Right atrium auricular region (tissue), 2 donors: ENCODE results near the gene DOK5. TPM values are rescaled to one million over a fixed set of nuclear protein-coding genes. Genes with fewer than 3 reads are reported as not detected.

Experiments used
- DNase-seq: peaks from one replicate; pipeline ENCODE4 v3.0.0-alpha.2; 2019; ENCODE audit warnings: low spot score
- H3K27ac ChIP-seq, 2 donors: fragments of 200-600 bp; sonication (generic); 1 replicate in 1 of 2; 2 replicates in 1 of 2; pipeline ENCODE4 v1.5.1; 2016 to 2019
- H3K27me3 ChIP-seq, 2 donors: fragments of 200-600 bp; sonication (generic); one replicate each; pipeline versions ENCODE4 v1.5.1 to v1.6.0; 2017 to 2019
- H3K36me3 ChIP-seq: fragments of 200-600 bp; sonication (generic); one replicate; pipeline ENCODE4 v1.5.1; 2016
- H3K4me1 ChIP-seq, 2 donors: fragments of 200-600 bp; sonication (generic); one replicate each; pipeline versions ENCODE4 v1.5.1 to v1.6.0; 2017 to 2019
- H3K4me3 ChIP-seq, 2 donors: fragments of 200-600 bp; sonication (generic); 1 replicate in 1 of 2; 2 replicates in 1 of 2; pipeline ENCODE4 v1.5.1; 2017 to 2019; ENCODE audit warnings: mild to moderate bottlenecking in 1 of 2, moderate library complexity in 1 of 2
- H3K9me3 ChIP-seq, 2 donors: fragments of 200-600 bp; sonication (generic); one replicate each; pipeline ENCODE4 v1.5.1; 2019
- total RNA-seq, 2 donors: library from RNA; depleted of rRNA; stranded (reverse); fragments of >200 nt; gene quantifications; one replicate each; pipeline ENCODE4 v1.1.0, GENCODE V29; 2016
- TF ChIP-seq, protein P1 (sequence below), 2 donors: fragments of 200-600 bp; sonication (generic); IDR thresholded peaks; one replicate each; pipeline ENCODE4 v1.5.1; 2019; ENCODE audit warnings: antibody characterized with exemption in 2 of 2

Gene DOK5
- total RNA-seq, 2 donors from 2014 or later, result 11.6 to 16.9 TPM

GRCh38 chr20:54512694-54513093 lies 37.3 kb downstream of the DOK5 start:
- Histone ChIP-seq H3K4me3 (no peak overlapping the region), H3K27me3 (no peaks in the 10 kb centered on the region), H3K27ac (no peak overlapping the region)

GRCh38 chr20:54514028-54514607 lies 38.7 kb downstream of the DOK5 start:
- TF ChIP-seq, protein P1, sequence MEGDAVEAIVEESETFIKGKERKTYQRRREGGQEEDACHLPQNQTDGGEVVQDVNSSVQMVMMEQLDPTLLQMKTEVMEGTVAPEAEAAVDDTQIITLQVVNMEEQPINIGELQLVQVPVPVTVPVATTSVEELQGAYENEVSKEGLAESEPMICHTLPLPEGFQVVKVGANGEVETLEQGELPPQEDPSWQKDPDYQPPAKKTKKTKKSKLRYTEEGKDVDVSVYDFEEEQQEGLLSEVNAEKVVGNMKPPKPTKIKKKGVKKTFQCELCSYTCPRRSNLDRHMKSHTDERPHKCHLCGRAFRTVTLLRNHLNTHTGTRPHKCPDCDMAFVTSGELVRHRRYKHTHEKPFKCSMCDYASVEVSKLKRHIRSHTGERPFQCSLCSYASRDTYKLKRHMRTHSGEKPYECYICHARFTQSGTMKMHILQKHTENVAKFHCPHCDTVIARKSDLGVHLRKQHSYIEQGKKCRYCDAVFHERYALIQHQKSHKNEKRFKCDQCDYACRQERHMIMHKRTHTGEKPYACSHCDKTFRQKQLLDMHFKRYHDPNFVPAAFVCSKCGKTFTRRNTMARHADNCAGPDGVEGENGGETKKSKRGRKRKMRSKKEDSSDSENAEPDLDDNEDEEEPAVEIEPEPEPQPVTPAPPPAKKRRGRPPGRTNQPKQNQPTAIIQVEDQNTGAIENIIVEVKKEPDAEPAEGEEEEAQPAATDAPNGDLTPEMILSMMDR (IDR thresholded peaks at IDR 0.05), result no peak
- Histone ChIP-seq H3K4me3 (no peak overlapping the region), H3K27ac (no peak overlapping the region), H3K36me3 (no peaks in the 10 kb centered on the region), H3K9me3 (peaks cover 0 to 5% of the 10 kb centered on the region in 2 donors), H3K27me3 (no peaks in the 10 kb centered on the region), H3K4me1 (no peaks in the 10 kb centered on the region)
- DNase-seq, result no peak

More at GRCh38 chr20:54512694-54513093, 37.3 kb downstream of the DOK5 start:
- Histone ChIP-seq H3K36me3 (no peaks in the 10 kb centered on the region), H3K4me1 (no peaks in the 10 kb centered on the region), H3K9me3 (peaks cover 0 to 5% of the 10 kb centered on the region in 2 donors)
- no peak for DNase-seq
- TF ChIP-seq, protein P1 (IDR thresholded peaks at IDR 0.05), result no peak

DNA sequence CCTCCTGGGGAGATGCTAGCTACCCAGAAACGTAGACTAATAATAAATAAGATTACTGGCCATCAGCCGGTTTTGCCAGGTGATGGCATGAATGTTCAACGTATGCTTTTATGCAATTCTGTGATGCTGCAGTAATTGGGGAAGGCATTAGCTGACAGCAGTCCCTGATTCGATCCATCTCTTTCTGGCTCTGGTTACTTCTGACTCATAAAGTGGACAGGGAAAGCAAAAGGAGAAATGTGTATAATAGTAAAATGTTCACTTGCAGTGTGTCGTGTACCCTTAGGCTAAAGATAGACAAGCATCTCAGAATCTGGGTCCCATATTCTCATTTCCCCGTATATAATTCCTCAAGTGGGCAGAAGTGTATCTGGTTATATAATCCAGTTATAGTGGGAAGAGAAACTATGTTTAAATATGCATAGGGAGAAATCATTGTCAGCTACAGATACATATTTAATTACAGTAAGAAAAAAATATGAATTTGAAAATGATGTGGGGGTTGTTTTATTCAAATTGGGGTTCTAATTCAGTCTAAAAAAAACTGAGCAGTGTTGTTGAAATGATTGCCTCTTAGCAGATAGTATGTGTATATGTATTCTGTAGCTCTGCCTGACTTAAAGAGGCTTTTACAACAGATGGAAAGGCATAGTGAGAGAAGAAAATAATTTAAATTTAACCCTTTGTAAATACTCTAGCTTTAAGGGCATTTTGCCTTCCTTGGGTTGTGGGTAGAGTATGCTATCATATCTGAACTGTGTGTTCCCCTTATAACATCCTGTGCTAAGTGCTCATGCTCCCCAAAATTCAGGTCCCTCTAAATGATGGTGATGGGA lies 40.6 kb downstream of the DOK5 start:
- H3K27ac ChIP-seq, result no peak overlapping the region
- no peak for DNase-seq
- H3K9me3 ChIP-seq, result peaks cover 0 to 5% of the 10 kb centered on the region in 2 donors
- TF ChIP-seq, protein P1 (IDR thresholded peaks at IDR 0.05), result no peak
- H3K4me3 ChIP-seq, result no peak overlapping the region
- no peaks in the 10 kb centered on the region for H3K36me3 ChIP-seq
- H3K27me3 ChIP-seq, result no peaks in the 10 kb centered on the region
- no peaks in the 10 kb centered on the region for H3K4me1 ChIP-seq

- H3K4me3 ChIP-seq, result no peak overlapping the region
- DNase-seq, result no peak
- no peaks in the 10 kb centered on the region for H3K27me3 ChIP-seq
- TF ChIP-seq, protein P1 (IDR thresholded peaks at IDR 0.05), result no peak
- H3K9me3 ChIP-seq, result peaks cover 0 to 5% of the 10 kb centered on the region in 2 donors
- no peak overlapping the region for H3K27ac ChIP-seq
- no peaks in the 10 kb centered on the region for H3K36me3 ChIP-seq
- H3K4me1 ChIP-seq, result no peaks in the 10 kb centered on the region
Observed at GRCh38 chr20:54517241-54517975, 42.0 kb downstream of the DOK5 start.

DNA sequence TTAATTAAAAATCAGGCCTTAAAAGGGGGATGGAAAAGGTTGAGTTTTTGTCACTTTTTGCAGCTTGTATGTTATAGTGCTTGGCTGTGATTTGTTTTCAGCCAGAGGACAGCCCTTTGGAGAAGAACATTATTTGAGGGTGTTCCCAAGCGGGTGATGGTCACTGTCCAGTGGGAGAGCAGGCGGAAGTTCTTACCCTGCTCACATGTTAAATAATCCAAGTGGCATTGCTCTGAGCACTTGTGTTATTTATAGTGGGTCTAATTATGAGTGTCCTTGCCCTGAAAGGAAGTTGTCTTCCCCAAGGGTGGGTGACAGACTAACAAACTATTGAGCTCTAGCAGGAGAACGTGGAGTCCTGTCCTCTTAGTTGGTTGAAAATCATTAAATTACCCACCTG lies 49.5 kb downstream of the DOK5 start:
- Histone ChIP-seq H3K4me1 (peaks cover 0 to 13% of the 10 kb centered on the region in 2 donors), H3K36me3 (no peaks in the 10 kb centered on the region), H3K27me3 (no peaks in the 10 kb centered on the region), H3K27ac (peak overlapping the region; percentile 59 to 93), H3K9me3 (no peaks in the 10 kb centered on the region), H3K4me3 (no peak overlapping the region)
- TF ChIP-seq, protein P1 (IDR thresholded peaks at IDR 0.05), result no peak
- DNase-seq, result peak; percentile 59
